HG03175 (cell line): Measurements from ENCODE around the gene PGLYRP4.
"Not testable (repeated sequence)": the region's sequence is repeated elsewhere in the genome, so short reads cannot be mapped to it uniquely, and the experiment has no call there.

Experiments
- ATAC-seq: cut with Tn5 transposase; IDR thresholded peaks from one replicate; pipeline ENCODE4 v1.9.1; 2021; ENCODE audit warnings: mild to moderate bottlenecking, moderate library complexity; ENCODE audit not compliant: unreplicated experiment

The PGLYRP4 gene

DNA sequence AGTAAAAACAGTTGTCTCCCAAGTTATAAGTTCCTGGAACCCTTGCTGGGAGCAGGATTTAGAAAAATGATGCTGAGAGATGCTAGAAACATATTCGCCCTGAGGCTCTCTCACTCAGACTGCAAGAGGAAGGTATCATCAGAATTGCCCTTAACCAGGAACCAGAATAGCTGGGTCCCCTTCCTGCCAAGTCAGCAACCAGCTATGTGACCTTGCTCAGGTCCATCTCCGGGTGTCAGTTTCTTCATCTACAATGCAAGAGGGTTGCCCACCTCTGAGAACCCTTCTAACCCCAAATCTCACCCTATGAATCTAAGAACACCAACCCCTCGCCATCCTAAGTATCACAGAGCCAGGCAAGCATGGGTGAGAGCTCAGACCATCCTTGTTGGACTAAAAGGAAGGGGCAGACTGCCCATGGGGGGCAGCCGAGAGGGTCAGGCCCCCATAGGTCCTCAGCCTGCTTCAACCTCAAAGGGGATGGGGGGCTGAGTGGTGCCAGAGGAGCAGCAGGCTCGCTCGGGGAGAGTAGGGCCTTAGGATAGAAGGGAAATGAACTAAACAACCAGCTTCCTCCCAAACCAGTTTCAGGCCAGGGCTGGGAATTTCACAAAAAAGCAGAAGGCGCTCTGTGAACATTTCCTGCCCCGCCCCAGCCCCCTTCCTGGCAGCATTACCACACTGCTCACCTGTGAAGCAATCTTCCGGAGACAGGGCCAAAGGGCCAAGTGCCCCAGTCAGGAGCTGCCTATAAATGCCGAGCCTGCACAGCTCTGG is 8.6 kb upstream of the PGLYRP4 start:
- no peak for ATAC-seq

DNA sequence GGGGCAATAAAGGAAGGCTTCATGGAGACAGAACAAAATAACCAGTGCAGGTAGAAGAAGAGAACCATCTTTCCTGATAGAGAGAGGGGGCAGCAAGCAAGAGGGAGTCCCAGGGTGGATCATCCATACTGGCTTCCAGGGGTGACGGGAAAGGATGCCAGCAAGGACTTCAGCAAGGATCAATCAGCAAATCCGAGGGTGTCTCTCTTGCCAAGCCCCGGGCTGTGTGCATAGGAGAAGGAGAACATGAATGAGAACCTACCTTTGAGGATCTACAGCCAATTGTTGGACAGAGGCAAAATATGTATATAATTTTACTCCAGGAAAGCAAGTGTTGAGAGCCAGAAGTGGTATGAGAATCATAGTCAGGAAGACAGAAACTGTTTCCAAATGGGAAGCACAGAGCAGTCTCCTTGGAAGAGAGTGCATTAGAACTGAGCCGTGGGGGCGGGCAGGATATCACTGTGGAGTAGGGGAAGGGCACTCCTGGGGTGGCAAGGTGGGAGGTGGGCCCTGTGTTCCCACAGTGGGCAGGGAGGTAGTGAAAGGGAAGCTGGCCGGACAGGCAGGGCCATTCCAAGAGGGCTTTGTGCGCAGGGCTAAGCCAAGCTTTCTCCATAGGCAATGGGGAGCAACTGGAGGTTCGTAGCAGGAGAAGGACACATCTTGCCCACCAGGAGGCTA is 7.9 kb upstream of the PGLYRP4 start:
- ATAC-seq = no peak

DNA sequence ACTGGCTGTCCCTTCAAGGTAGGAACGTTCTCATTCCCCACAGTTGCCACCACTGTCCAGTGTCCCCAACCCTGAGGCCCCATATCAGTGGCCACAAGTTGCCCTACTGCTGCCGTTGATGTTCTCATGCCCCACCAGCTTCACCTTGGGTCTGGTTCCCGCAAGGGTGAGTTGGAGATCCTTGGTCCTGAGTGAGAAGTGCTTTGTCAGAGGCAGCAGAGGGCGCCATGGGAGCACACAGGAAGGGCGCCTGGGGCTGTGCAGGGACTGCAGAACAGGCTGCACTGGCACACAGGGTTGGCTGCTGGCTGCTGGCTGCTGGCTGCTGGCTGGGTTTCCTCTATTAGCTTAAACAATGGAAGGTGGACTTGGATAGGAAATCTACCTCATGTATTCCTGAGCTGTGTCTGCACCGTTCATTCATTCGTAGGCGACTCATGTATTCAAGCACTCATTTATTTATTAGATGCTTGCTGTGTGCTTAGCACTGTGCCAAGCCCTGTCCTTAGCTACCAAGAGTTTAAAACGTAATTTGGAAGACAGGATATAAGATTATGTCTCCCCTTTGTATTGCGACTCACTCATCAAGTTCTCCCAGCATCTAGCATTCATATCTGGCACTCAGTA is 6.9 kb upstream of the PGLYRP4 start:
- no peak for ATAC-seq

DNA sequence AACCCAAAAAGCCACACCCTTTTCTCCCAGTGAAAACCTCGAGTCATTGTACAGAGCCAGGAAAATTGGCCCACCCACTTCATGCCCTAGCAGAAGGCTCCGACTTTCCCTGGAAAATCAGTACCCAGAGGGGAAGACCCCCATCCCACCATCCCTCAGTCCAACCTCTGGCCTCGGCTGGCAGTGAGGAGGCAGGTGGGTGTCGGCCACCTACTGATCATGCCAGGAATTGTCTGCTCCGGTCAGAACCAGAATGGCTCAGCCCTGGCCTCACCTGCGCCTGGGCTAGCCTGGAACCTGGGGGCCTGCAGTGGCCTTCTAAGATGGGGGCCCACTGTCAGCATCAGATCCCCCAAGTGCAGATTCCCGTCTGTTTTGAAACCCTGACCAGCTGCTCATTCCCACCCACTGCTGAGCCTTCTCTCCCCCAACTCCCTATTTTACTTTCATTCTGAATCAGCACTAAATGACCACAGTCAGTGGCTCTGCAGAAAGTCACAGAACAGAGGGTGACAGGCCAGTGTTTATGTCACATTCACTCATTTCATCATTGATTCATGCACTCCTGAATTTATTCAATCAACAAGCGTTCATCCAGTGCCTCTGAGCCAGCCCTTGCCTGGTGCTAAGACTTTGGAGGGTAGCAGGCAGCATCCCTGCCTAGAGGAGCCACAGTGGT is 6.0 kb upstream of the PGLYRP4 start:
- no peak for ATAC-seq

DNA sequence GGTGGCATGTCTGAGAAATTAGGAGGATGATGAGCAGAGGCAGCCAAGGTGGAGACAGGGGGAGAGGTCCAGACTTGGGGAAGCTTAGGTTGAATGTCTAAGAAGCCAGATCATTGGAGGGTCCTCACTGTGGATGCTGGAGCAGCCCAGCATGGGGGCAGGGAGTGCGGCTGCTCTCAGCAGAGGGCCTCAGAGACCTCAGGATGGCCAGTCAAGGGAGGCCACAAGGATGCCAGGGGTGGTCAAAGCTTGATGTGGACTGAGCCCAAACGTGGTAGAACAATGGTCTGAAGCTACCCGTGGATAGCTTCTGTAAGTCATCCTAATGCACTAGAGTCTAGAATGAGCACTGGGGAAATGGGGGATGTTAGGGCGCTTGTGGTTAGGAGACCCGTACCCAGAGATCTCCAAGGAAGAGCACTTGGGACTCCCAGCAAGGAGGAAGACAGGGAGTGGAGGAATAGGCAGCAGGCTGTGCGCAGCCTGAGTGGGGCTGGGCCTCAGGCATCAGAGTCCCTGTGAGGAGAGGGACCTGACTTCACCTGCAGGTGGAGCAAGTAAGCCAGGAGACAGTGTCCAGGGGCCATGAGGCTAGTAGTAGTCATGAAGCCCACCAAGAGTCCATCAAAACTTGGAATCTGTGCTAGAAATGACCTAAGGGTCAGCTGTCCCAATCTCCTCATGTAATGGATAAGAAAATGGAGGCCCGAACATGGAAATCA is 4.7 kb upstream of the PGLYRP4 start:
- no peak for ATAC-seq

DNA sequence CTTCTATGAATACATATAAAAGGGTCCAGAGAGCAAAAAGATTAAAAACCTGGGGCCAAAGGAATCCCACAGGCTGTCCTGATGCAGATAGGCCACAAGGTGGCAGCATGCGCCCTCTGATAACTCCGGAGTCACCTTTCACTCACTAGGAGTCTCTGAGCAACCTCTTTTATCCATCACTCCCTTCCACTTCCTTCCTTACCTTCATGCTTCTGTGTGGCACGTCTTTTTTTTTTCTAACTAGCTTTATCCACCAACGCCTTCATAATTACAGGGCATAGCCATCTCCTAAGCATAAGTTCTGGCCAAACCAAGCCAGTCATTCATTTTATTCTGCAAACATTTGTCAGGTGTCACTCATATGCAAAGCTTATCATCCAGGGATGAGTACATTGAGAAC is 3.9 kb upstream of the PGLYRP4 start:
- no peak for ATAC-seq

DNA sequence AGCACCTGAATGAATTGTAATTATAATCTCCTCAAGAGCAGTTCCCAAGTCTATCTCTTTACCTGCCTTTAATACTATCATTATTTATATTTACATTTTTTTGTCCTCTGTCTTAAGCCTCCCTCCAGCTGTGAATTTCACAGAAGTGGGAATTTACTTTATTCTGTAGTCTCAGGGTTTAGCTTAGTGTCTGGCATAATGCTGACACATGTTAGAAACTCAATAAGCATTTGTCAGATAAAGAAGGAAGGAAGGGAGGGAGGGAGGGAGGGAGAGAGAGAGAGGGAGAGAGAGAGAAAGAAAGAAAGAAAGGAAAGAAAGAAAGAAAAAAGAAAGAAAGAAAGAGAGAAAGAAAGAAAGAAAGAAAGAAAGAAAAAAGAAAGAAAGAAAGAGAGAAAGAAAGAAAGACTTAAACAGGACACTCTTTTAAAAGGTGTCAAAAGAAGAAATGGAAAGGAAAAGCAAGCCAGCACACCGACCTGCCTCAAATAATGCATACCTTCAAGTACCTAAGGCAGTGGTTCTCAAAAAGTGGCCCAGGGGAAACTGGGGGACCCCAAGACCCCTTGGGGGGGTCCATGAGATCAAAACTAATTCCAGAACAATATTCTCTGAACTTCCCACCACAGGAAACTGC is 1.8 kb upstream of the PGLYRP4 start:
- no peak for ATAC-seq

DNA sequence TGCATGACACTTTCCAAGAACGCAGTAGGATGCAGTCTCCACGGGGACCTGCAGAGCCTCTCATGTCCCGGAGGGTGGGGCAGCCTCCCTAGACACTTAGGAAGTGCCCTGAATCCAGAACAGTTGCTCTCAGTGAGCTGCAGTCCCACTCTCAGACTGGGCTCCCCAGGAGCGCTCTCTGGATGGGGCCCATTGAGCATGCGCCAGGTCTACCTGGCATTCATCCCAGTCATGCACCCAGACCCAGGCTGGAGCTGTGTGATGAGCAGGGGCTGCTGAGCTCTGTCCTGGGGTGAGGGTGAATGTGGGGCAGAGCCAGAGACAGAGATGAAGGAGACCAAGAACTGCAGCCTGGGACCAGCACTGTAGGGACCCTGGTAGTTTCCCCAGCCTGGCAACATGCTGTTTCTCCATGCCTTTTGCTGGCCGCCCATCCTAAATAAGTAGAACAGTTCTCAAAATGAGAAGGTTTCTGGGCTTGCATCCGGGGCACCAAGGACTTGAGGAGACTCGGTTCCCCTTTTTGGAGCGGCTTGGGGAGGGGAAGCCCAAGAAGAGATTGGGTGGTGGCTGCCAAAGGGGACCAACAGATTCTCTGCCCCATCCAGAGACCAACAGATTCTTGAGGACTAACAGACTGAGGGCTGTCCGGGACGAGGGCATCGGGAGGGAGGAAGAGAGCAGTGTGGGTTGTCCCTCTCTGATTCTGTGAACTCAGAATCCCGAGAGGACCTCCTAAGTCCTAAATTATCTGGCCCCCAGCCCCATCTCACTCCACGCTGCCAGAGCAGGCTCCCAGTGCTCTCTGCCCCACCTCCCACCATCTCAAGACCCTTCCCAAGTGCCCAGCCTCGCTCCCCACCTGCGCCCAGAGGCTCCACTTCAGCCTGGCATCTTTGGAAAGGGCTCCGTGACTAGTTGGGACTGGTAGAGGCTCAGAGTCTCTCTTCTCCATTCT is 1.0 kb upstream of the PGLYRP4 start:
- no peak for ATAC-seq

DNA sequence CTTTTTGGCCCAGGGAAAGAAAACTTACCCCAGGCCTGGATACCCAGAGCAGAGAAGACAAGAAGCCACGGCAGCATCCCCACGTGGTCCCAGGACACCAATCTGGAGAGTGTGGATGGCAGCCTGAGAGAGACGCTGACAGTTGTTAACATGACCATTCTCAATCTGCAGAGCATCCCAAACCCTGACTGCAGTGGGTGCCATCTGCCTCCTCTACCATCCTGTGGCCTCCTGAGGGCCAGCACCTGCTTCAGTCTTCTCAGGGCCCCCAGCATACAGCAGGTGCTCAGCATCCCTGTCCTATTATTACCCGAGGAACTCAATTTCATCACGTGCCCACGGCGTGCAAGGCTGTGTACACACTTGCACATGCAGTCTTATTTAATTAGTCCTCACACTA is 785 bp downstream of the PGLYRP4 start:
- ATAC-seq = no peak

DNA sequence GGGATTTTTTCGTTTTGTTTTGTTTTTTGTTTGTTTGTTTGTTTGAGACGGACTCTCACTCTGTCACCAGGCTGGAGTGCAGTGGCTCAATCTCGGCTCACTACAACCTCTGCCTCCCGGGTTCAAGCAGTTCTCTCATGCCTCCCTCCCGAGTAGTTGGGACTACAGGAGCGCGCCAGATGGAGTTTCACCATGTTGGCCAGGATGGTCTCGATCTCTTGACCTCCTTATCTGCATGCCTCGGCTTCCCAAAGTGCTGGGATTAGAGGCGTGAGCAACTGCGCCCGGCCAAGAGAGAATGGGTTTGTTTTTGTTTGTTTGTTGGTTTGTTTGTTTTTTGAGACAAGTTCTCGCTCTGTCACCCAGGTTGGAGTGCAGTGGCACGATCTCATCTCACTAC is 1.6 kb downstream of the PGLYRP4 start:
- not testable (repeated sequence) for ATAC-seq

DNA sequence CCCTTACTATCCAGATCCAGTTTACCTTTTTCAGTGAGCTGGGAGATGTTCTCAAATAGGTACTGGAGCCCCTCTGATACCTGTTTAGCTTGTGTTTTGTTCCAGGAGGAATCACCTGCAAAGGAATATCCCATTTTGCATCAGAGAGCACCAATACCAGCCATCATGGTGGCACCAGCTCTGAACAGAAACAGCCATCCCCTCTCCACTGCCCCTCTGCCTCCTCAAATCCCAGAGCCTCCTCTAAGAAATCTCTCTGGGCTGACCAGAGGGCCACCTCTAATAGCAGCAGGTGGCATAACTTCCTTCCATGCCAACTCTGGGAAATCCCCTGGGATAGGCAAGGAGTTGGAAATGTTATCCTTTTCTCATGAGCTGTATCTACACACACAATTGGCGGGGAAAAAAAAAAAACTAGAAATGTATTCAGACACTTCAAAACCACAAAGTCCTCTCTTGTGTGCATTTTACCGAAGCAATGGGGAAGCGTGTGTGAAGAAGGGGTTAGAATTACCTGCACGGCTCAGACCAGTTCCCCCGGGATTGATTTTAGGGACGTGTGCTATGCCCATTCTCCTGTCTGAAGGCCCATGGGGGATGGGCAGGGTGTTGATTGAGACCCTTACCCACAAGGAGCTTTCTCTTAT is 2.4 kb downstream of the PGLYRP4 start:
- ATAC-seq = no peak

DNA sequence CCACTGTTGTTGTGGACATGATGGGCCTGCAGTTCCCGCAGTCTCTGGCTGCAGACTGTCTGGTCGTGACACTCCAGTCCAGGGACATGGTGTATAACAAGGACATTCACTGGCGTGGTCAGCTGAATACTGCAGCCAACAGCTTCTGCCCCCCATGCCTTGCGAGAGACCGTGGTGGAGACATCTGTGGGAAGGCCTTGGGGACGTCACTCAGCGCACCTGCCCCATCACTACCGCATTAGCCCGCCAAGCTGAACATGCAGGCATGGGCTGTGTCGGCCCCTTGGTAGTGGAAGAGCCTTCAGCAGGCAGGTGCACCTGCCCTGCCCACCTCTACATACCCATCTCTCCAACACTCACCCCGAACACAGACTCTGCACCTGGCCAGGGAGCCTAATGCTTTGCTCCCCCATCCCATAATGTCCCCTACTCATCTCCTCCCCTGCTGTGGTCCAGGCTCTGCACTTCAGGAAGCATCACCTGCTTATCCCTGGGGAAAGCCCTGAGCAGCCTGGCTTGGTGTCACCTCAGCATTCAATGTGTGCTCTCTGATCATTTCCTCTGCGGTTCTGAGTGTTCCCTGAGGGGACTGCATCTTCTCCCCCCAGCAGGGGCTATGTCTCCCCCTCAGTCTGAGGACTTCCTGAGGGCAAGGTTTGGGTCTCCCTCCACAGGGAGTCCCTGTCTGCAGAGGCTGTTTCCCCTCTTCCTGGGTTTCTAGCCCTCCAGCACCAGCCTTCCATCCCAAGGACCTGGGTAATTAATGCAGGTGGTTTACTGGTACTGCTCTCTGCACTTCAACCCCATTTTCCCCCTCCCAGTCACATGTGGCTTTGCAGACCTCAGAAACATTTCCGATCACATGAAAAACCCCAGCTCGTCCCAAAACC is 3.2 kb downstream of the PGLYRP4 start:
- ATAC-seq = no peak

DNA sequence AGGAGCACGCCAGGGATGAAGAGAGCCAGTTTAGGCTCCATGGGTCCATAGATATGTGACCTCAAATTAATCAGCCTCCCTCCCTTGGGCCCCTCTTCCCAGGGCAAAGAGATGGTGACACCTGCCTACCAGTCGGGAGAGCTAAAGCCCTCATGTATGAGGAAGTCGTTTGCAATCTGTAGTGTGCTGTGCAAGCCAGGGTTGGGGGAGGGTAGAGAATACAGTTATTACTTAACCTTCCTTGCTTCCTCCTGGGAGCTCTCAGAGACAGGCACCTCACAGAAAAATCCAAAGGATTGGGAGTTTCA is 4.0 kb downstream of the PGLYRP4 start:
- ATAC-seq = no peak

DNA sequence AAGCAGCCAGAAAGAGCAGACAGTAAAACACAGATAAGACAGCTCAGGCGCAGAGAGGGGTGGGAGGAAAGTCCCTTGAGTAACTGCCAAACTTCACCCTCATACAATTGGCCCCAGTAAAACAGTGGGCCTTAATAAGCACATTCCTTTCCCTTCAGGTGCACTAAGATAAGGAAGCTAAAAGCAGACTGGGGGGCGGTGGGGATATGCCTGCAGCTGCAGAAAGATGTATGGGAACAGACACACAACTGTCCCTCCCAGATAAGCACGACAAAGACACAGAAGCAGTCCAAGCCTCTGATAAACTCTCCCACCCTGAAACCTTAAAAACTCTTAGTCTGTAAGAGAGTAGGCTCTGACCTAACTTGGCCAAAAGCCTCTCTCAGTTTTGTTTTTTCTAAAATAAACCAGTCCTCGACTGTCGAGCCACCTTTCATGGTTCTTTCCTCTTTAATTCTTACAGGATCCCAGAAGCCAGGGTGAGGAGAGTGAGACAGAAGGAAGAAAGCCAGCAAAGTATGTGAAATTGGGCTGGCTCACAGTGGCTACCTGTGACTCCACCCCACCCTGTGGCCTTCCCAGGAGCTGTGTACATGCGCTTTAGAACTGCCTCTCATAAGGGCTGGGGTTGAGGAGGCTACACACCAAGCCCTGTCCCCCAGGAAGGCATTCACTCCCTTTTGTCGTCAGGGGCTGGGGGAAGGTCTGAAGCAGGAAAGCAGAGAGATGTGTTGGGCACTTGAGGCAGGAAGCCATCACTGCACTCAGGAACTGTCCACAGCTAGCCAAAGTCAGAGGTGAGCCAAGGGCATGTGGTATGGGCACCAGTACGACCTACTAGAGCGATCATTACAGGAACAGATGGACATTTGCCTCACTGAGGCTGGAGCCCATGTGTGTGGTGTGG is 4.6 kb downstream of the PGLYRP4 start:
- no peak for ATAC-seq

DNA sequence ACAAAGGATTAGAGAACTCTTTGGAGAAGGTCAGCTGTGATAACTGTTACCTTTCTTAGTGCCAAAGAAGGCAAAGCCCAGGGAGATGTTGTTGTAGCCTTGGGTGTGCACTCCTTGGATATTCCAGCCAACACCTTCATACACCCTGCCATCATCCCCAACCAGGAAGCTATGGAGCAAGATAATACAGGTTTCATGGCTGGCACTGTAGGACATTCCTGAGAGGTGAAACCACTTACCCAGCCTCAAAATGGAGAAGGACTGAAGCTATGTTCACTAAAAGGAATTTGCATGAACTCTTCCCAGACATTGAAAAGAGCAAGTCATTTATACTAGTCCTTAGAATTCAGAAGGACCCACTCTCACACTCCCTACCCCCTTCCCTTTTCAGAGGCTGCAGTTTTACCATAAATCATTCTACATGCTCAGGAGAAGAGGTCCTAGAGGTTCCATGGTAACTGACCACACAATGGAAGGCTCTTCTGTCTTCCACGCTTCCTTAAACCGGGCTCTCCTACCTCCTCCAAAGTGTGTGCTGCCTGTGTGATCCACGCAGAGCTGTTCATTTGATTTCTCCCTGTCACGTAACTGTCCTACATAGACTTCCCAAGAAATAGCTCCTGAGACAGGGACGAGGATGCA is 5.5 kb downstream of the PGLYRP4 start:
- no peak for ATAC-seq

DNA sequence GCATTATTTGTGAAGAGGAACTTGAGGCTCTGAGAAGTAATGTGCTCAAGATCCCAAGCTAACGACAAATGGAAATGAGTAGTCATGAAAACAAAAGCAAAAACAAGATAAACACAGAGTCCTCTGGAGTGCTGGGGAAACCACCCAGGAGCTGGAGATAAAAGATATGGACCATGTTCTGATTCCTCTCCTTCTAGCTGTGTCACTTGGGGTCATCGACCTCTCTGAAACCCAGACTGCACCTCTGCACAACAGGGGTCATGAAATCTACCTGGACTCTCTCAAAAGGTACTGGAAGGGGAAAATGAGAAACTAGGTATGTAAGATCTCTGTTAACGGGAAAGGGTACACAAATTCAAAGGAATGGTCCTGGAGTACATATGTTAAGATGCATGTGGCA is 6.5 kb downstream of the PGLYRP4 start:
- no peak for ATAC-seq
